Activated CD4-positive, alpha-beta memory T cell treated with anti-CD3 and anti-CD28 coated beads, Interleukin-2, amount 10 ng/mL, durations not matched to agents 7 days and 5 days (primary cell): Measurements from ENCODE around the gene AKR1C2. TPM values are rescaled to one million over a fixed set of nuclear protein-coding genes. Genes with fewer than 3 reads are reported as not detected.
"Not testable (repeated sequence)": the region's sequence is repeated elsewhere in the genome, so short reads cannot be mapped to it uniquely, and the experiment has no call there.

ENCODE experiments used
- CTCF ChIA-PET: fragments of 350-600 bp; sonication (Branson Sonifier 250); formaldehyde crosslinking; loops from one replicate; lab custom pipeline; 2021; ENCODE audit warnings: antibody characterized with exemption, inconsistent platforms; lab: Charles Lee
- POLR2A ChIA-PET: fragments of 350-600 bp; sonication (Branson Sonifier 250); formaldehyde crosslinking; loops from one replicate; lab custom pipeline; 2021; ENCODE audit warnings: antibody characterized with exemption; lab: Charles Lee
- DNase-seq: peaks from one replicate; pipeline ENCODE4 v3.0.0-alpha.2; 2020
- H3K27ac Mint-ChIP-seq: one replicate; pipeline ENCODE4 v1.8.0; 2021; ENCODE audit warnings: mild to moderate bottlenecking, mixed read lengths
- H3K27me3 Mint-ChIP-seq: one replicate; pipeline ENCODE4 v1.8.0; 2021; ENCODE audit warnings: mixed read lengths
- H3K36me3 Mint-ChIP-seq: one replicate; pipeline ENCODE4 v1.8.0; 2021; ENCODE audit warnings: low read depth, mixed read lengths
- H3K4me1 Mint-ChIP-seq: one replicate; pipeline ENCODE4 v1.8.0; 2021; ENCODE audit warnings: mixed read lengths
- H3K4me3 Mint-ChIP-seq: one replicate; pipeline ENCODE4 v1.8.0; 2021; ENCODE audit warnings: mild to moderate bottlenecking, mixed read lengths
- H3K9me3 Mint-ChIP-seq: one replicate; pipeline ENCODE4 v1.8.0; 2021; ENCODE audit warnings: mixed read lengths
- total RNA-seq, 2 experiments: library from RNA; stranded (reverse); gene quantifications; one replicate each; pipeline ENCODE4 v1.2.3, GENCODE V29; 2021

AKR1C2 gene
- total RNA-seq, 2 experiments from 2014 or later: not detected

DNA sequence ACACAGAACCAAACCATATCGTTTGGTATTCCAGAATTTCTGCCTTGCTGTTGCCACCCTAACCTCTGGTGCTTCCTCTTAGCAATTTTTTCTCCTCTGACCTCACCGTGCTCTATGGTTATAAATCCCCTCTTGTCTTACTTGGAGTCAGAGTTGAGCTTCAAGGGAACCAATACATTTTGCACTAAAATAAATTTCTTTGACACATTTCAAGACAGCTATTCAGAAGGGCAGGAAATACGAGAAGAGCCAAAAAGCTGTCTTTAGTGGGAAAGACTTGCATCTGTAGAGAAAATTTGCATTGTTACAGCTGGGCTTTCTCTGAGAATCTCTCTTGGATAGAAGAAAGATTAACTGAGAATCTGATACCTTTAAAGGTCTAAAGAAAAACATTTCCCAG lies 14.5 kb upstream of the AKR1C2 start:
- Mint-ChIP-seq H3K9me3 (no peaks in the 10 kb centered on the region), H3K4me1 (peaks cover 9% of the 10 kb centered on the region), H3K27me3 (peaks cover 4% of the 10 kb centered on the region), H3K27ac (no peak overlapping the region), H3K4me3 (no peak overlapping the region), H3K36me3 (no peaks in the 10 kb centered on the region)
- no peak for DNase-seq
- POLR2A ChIA-PET: no interaction called here
- CTCF ChIA-PET: no interaction called here

DNA sequence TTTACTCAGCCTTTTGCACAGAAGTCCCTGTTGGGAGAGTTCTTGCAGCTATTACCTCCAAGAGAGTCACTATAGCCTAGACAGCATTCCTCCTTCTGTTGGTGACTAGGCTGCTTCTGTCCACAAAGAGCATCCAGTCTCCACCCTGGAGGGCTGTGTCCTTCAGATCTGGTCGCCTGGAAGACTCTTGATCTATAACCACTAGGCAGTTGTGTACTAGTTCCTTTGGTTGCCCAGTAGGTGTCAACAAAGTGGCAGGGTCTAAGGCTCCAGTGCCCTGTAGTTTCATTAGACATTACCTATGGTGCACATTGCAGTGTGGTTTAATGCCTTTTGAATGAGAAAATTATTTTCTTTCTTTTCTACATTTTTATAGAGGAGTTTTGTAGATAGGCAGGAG lies 11.3 kb upstream of the AKR1C2 start:
- Mint-ChIP-seq H3K36me3 (no peaks in the 10 kb centered on the region), H3K4me1 (no peaks in the 10 kb centered on the region), H3K27me3 (peaks cover 8% of the 10 kb centered on the region), H3K4me3 (no peak overlapping the region), H3K9me3 (no peaks in the 10 kb centered on the region), H3K27ac (no peak overlapping the region)
- DNase-seq: no peak
- CTCF ChIA-PET: no interaction called here
- POLR2A ChIA-PET: no interaction called here

DNA sequence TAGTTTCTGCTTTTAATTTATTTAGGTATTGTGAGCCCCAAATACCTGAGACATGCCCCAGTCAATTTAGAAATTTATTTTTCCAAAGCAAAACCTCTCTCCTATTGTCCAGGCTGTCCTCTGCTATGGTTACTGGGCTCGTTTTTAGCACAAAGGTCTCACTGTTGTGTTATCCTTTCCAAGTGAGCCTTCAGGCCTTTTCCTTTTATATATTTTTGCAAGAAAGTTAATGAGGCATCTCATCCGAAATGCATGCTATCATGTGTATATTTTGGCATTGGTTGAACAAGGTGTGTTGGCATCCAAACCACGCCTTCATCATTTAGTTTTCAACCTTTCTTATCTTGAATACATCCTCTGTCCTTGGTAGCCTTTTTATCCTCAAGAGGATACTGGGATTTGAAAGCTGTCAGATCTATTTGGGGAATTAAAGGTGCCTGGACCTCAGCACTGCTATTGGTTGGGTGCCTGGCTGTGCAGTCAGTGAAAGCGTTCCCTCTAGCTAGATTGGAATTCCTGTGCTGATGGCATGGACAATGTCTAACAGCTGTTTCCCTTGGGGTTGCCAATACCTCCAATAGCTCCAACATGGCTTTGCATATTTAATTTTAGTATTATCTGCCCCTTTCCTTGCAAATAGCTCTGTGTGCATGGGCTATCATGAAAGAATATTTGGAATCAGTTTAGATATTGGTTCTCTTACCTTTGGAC lies 10.7 kb upstream of the AKR1C2 start:
- H3K4me1 Mint-ChIP-seq, H3K27me3 Mint-ChIP-seq, POLR2A ChIA-PET, H3K4me3 Mint-ChIP-seq, DNase-seq, H3K27ac Mint-ChIP-seq, H3K36me3 Mint-ChIP-seq, CTCF ChIA-PET, H3K9me3 Mint-ChIP-seq: not testable (repeated sequence)

DNA sequence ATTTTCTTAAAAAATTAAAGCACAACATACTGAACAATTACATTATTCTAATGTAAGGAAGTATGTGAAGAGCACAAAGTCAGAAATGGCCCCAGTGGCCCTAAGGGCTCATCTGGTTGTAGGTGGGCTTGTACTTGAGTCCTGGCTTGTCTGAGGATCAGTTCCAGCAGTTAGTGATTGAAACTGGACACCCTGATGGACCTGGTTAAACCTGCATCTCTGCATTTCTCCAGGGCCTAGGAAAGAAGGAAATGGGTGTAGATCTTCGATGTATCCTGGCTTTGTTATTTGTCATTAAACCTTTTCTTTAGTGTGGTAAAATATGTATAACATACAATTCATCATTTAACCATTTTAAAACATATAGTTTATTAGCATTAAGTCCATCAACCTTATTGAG lies 9.7 kb upstream of the AKR1C2 start:
- H3K9me3 Mint-ChIP-seq: no peaks in the 10 kb centered on the region
- no peaks in the 10 kb centered on the region for H3K4me1 Mint-ChIP-seq
- POLR2A ChIA-PET: no interaction called here
- no peak for DNase-seq
- H3K4me3 Mint-ChIP-seq: no peak overlapping the region
- CTCF ChIA-PET: no interaction called here
- peaks cover 8% of the 10 kb centered on the region for H3K27me3 Mint-ChIP-seq
- no peak overlapping the region for H3K27ac Mint-ChIP-seq
- H3K36me3 Mint-ChIP-seq: no peaks in the 10 kb centered on the region

DNA sequence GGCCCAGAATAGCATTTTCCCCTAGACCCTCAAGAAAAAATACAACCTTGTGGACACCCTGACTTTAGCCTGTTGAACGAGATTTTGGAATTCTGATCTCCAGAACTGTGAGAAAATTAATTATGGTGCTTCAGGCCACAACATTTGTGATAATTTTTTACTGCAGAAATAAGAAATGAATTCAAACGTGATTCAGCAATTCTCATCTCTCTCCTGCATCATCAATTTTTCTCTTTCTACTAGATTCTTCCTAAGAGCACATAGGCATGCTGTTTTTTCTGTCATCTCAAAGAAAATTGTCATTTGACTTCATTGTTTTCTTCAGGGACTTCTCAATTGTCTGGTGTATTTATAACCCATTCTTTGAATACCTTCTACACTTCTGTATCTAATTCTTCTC lies 8.9 kb upstream of the AKR1C2 start:
- no peaks in the 10 kb centered on the region for H3K4me1 Mint-ChIP-seq
- ChIA-PET CTCF (no interaction called here), POLR2A (no interaction called here)
- no peak overlapping the region for H3K4me3 Mint-ChIP-seq
- H3K27me3 Mint-ChIP-seq: peaks cover 6% of the 10 kb centered on the region
- DNase-seq: no peak
- no peaks in the 10 kb centered on the region for H3K36me3 Mint-ChIP-seq
- no peaks in the 10 kb centered on the region for H3K9me3 Mint-ChIP-seq
- H3K27ac Mint-ChIP-seq: no peak overlapping the region

DNA sequence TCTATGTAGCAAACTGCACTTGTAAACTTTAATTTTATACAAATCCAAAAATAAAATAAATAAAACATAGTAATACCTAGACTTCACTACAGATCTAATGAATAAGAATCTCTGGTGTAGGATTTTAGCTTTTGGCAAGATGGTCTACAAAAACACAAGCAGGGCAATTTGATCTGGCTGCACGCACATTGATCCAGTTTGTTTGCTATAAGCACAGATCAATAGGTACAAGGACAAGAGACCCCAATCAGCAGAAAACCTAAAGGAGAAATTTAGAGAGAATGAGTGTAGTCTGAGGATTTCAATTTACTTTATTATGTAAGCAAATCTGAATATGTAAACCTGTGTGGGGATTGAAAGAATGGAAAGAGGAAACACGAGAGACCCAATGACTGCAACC lies 7.7 kb upstream of the AKR1C2 start:
- H3K4me1 Mint-ChIP-seq, POLR2A ChIA-PET, DNase-seq, H3K36me3 Mint-ChIP-seq, H3K9me3 Mint-ChIP-seq, H3K4me3 Mint-ChIP-seq, H3K27ac Mint-ChIP-seq, CTCF ChIA-PET, H3K27me3 Mint-ChIP-seq: not testable (repeated sequence)

DNA sequence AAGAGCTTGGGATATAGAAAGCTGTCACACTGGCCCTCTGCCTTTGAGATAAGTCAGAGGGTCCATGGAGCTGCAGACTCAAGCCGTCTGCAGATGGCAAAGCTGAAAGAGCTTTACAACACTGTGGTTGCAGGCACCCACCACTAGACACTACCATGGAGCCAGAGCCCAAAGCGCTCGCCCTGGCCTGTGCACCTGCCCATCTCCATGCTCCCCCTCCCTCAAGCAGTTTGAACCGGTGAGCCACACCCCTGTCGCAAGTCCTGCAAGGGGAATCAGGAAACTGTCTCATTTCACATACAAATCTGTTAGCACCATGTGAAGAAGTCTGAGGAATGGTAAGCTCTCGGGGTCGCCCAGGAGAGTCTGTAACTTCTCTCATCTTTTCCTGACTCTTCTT lies 6.4 kb upstream of the AKR1C2 start:
- CTCF ChIA-PET, H3K9me3 Mint-ChIP-seq, DNase-seq, H3K36me3 Mint-ChIP-seq, H3K27me3 Mint-ChIP-seq, POLR2A ChIA-PET, H3K4me1 Mint-ChIP-seq, H3K27ac Mint-ChIP-seq, H3K4me3 Mint-ChIP-seq: not testable (repeated sequence)

DNA sequence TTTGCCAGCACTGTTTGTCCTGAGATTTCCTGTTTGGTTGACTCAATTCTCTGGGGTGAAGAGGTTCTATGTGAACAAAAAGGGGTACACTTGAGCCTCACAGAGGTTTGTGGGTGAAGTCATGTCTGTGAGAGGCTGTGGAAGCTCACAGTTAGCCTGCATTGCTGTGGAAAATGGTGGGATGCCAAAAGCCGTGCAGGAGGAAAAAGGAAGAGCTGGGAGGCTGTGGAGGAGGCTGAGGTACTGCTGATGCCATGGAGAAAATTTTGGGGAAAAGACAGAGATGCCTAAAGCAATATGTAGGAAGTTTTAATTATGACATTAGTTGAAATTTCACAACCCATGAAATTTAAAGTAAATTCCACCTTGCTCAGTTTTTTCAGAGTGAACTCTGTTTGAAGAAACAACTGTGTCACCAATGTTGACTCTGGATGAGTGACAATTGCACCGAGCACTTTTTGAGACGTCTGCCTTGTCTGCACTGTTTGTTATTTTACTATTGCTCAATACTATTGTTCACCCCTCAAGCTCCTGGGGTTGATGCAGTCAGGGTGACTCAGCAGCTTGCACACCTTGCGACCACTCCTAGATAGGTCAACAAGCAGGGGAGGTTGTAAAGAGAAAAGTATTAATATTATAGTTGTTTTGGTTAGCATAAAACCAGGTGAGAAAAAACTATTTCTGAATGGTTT lies 5.3 kb upstream of the AKR1C2 start:
- H3K9me3 Mint-ChIP-seq, POLR2A ChIA-PET, H3K4me1 Mint-ChIP-seq, H3K4me3 Mint-ChIP-seq, H3K27ac Mint-ChIP-seq, H3K36me3 Mint-ChIP-seq, CTCF ChIA-PET, H3K27me3 Mint-ChIP-seq, DNase-seq: not testable (repeated sequence)

DNA sequence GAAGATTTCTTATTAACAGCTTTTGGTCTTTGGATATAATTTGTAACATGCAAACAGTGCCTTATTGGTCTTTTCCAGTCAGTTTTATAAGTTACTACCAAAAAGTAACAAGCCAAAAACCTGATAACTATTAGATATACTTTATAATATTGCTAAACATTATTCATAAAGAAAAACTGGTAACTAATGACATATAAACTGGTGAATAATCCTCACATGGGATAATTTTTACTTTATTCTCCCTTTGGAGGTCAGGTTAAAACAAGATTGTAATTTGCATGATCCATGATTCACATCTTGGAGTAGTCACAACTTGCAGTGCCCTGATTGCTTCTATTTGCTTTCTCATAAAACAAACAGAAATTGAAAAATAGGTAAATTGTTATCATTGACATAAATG lies 844 bp upstream of the AKR1C2 start:
- H3K9me3 Mint-ChIP-seq, POLR2A ChIA-PET: not testable (repeated sequence)

DNA sequence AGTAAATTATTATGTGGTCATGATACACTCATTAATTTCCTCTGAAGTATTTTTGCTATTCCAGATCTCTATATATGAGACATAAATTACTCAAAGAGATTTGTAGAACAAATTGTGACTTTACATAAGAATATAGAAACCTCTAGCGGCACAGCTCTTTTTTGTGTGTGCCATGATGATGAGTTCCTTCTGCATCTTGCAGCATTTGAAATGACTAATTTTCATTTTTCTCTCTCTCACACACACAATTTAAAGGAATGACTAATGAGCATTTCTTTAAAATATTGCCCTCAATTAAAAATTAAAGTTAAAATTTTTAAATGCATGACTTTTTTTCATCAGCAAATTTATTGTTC lies 351 bp upstream of the AKR1C2 start:
- H3K27ac Mint-ChIP-seq, H3K27me3 Mint-ChIP-seq, H3K9me3 Mint-ChIP-seq, DNase-seq, H3K36me3 Mint-ChIP-seq, H3K4me3 Mint-ChIP-seq, POLR2A ChIA-PET, CTCF ChIA-PET, H3K4me1 Mint-ChIP-seq: not testable (repeated sequence)

More for the DNA sequence above, 844 bp upstream of the AKR1C2 start:
- H3K36me3 Mint-ChIP-seq, H3K27ac Mint-ChIP-seq, DNase-seq, H3K4me3 Mint-ChIP-seq, CTCF ChIA-PET, H3K4me1 Mint-ChIP-seq, H3K27me3 Mint-ChIP-seq: not testable (repeated sequence)

DNA sequence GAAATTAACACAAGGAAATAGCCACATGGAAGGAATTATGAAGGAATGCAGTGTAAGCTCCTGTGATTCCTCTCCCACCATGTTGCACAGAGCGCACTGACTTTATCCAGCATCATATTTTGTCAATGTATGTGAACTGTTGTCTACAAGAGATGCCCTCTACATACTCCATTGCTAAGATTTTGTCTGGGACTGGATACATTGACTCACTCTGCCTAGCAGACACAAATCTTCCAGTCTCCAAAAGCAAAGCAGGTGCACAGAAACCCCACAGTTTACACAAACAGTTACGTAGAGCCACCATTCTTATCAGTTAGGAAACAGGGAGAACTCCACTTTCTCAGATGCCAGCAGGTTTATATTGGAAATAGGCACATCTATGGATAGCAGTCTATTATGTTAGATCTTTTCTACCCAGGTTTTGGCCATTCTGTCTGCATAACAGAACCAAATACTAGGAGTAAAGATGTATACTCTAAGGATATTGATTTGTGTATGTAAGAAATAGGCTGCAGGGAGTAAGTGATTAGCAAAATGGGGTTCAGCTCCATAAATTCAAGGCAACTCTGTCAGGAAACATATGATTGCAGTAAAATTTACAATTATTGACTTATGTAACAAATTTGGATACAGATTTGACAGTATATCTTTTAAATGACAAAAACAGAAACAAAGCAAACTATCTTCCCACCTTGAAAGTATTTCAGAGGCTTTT lies 1.5 kb downstream of the AKR1C2 start:
- H3K36me3 Mint-ChIP-seq: no peaks in the 10 kb centered on the region
- H3K27ac Mint-ChIP-seq: no peak overlapping the region
- H3K27me3 Mint-ChIP-seq: peaks cover 6% of the 10 kb centered on the region
- ChIA-PET CTCF (no interaction called here), POLR2A (no interaction called here)
- H3K9me3 Mint-ChIP-seq: no peaks in the 10 kb centered on the region
- H3K4me3 Mint-ChIP-seq: no peak overlapping the region
- no peaks in the 10 kb centered on the region for H3K4me1 Mint-ChIP-seq
- no peak for DNase-seq

DNA sequence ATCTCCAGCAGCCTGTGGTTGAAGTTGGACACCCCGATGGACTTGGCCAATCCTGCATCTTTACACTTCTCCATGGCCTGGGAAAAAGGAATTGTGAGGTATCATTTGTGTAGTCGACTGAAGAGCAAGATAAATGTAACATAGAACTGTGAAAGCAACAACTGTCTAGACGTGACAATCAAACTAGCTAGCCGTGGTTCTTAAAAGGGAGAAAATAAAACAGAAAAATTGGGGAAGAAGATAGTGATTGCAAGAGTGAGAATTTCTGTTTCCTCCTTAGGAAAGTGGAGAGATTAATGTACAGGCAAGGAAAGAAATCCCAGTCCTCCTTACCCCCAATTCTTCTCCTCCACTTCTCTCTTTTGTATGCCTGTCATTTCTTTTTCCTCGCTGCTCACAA lies 5.0 kb downstream of the AKR1C2 start:
- H3K36me3 Mint-ChIP-seq: no peaks in the 10 kb centered on the region
- H3K27ac Mint-ChIP-seq: no peak overlapping the region
- H3K4me1 Mint-ChIP-seq: no peaks in the 10 kb centered on the region
- H3K4me3 Mint-ChIP-seq: no peak overlapping the region
- no peak for DNase-seq
- H3K9me3 Mint-ChIP-seq: no peaks in the 10 kb centered on the region
- peaks cover 7% of the 10 kb centered on the region for H3K27me3 Mint-ChIP-seq
- CTCF ChIA-PET: no interaction called here
- POLR2A ChIA-PET: no interaction called here

DNA sequence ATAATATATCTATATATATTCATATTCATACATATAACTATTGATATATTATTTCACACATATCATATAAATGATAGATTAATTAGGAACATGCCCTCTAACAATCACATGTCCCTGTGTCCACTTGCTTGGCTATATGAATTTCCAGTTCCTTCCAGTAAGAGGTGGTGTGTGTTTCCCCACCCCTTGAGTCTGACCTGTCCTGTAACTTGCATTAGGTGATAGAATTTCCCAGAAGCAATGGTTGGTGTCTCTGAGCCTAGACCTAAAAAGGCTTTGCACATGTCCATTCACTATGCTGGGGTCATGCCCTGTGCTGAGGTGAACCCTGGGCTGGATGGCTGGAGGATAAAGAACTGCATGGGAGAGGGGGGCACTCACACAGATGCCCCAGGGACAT lies 9.4 kb downstream of the AKR1C2 start:
- CTCF ChIA-PET, H3K9me3 Mint-ChIP-seq, H3K36me3 Mint-ChIP-seq: not testable (repeated sequence)

DNA sequence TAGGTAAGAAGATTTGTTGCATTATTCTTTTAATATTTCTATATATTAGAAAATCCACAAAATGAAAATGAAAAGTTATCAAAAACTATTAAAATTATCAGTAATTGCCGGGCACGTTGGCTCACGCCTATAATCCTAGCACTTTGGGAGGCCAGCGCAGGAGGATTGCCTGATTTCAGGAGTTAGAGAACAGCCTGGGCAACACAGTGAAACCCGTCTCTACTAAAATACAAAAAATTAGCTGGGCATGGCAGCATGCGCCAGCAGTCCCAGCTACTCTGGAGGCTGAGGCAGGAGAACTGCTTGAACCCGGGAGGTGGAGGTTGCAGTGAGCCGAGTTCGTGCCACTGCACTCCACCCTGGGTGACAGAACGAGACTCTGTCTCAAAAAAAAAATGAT lies 11.1 kb downstream of the AKR1C2 start:
- H3K4me1 Mint-ChIP-seq, H3K27ac Mint-ChIP-seq, H3K9me3 Mint-ChIP-seq, H3K27me3 Mint-ChIP-seq, POLR2A ChIA-PET, CTCF ChIA-PET, DNase-seq, H3K36me3 Mint-ChIP-seq, H3K4me3 Mint-ChIP-seq: not testable (repeated sequence)

More for the DNA sequence above, 9.4 kb downstream of the AKR1C2 start:
- POLR2A ChIA-PET, H3K4me3 Mint-ChIP-seq, H3K27ac Mint-ChIP-seq, DNase-seq, H3K4me1 Mint-ChIP-seq, H3K27me3 Mint-ChIP-seq: not testable (repeated sequence)
